H1 (cell line): ENCODE measurements around the gene TSSK6. TPM values are rescaled to one million over a fixed set of nuclear protein-coding genes. Genes with fewer than 3 reads are reported as not detected.
A peak's percentile ranks its signal among the peaks of the same experiment; 100 is the strongest.

Source experiments
- CTCF ChIA-PET: fragments of 300-600 bp; sonication (Branson Sonifier 250); formaldehyde crosslinking; loops from one replicate; lab custom pipeline; 2021; ENCODE audit not compliant: partially characterized antibody; lab: Charles Lee
- POLR2A ChIA-PET: fragments of 300-600 bp; sonication (Branson Sonifier 250); formaldehyde crosslinking; loops from one replicate; lab custom pipeline; 2021; ENCODE audit warnings: inconsistent platforms; ENCODE audit not compliant: partially characterized antibody; lab: Charles Lee
- DNase-seq, 2 experiments: peaks; one replicate each; pipeline versions ENCODE4 v3.0.0 to v3.0.0-alpha.2; 2010 to 2022; ENCODE audit warnings: low spot score in 2 of 2, low read depth in 1 of 2, mixed read lengths in 1 of 2
- FAIRE-seq: peaks from 2 replicates; lab custom pipeline; 2011; peaks lifted over from hg19 to GRCh38; lab: Jason Lieb, UNC
- H2AFZ ChIP-seq: 2 replicates; pipeline ENCODE4 v1.8.1; 2012; ENCODE audit warnings: low read length, inconsistent platforms
- H2AK5ac ChIP-seq: 2 replicates; pipeline ENCODE4 v1.6.1; 2013; ENCODE audit warnings: low read depth, low read length
- H2BK120ac ChIP-seq: replicated peaks from 2 replicates; pipeline ENCODE3; 2013; ENCODE audit warnings: low read depth, low read length, inconsistent platforms
- H2BK12ac ChIP-seq: 2 replicates; pipeline ENCODE4 v1.6.1; 2013; ENCODE audit warnings: low read depth, low read length
- H2BK15ac ChIP-seq: 2 replicates; pipeline ENCODE4 v1.6.1; 2013; ENCODE audit warnings: low read length
- H2BK20ac ChIP-seq: 2 replicates; pipeline ENCODE4 v1.6.1; 2013; ENCODE audit warnings: low read length
- H2BK5ac ChIP-seq: 2 replicates; pipeline ENCODE4 v1.6.1; 2013; ENCODE audit warnings: low read depth, low read length
- H3K14ac ChIP-seq: 2 replicates; pipeline ENCODE4 v1.6.1; 2013; ENCODE audit warnings: inconsistent platforms; ENCODE audit not compliant: insufficient read length
- H3K18ac ChIP-seq: 2 replicates; pipeline ENCODE4 v1.6.1; 2013; ENCODE audit warnings: low read length; ENCODE audit errors: extremely low read depth
- H3K23ac ChIP-seq: 2 replicates; pipeline ENCODE4 v1.6.1; 2013; ENCODE audit warnings: inconsistent platforms; ENCODE audit not compliant: insufficient read length
- H3K23me2 ChIP-seq: 2 replicates; pipeline ENCODE4 v1.6.1; 2013; ENCODE audit warnings: low read depth, low read length
- H3K27ac ChIP-seq: 2 replicates; pipeline ENCODE4 v1.6.1; 2011; ENCODE audit warnings: low read depth, low read length, inconsistent platforms
- H3K27me3 ChIP-seq, 4 experiments: replicated peaks in 1 of 4; 1 replicate in 1 of 4; 2 replicates in 3 of 4; pipeline versions ENCODE4 v1.6.1 to v1.8.1; 2011 to 2013; ENCODE audit warnings: low read length in 3 of 4, mild to moderate bottlenecking in 3 of 4, inconsistent platforms in 2 of 4, mixed read lengths in 2 of 4, moderate library complexity in 1 of 4; ENCODE audit not compliant: control insufficient read depth in 3 of 4, insufficient read depth in 3 of 4; ENCODE audit errors: extremely low read depth in 1 of 4
- H3K36me3 ChIP-seq, 4 experiments: 2 replicates each; pipeline versions ENCODE4 v1.6.1 to v1.8.1; 2011 to 2013; ENCODE audit warnings: mild to moderate bottlenecking in 4 of 4, low read length in 3 of 4, moderate library complexity in 2 of 4, control low read depth in 1 of 4, inconsistent platforms in 1 of 4; ENCODE audit not compliant: insufficient read depth in 4 of 4, control insufficient read depth in 2 of 4
- H3K4ac ChIP-seq: replicated peaks from 2 replicates; pipeline ENCODE3; 2013; ENCODE audit warnings: low read length, low read depth, mixed read lengths, inconsistent platforms; ENCODE audit not compliant: insufficient read length
- H3K4me1 ChIP-seq, 4 experiments: replicated peaks in 1 of 4; 1 replicate in 1 of 4; 2 replicates in 3 of 4; pipeline versions ENCODE4 v1.6.1 to v1.8.1; 2011 to 2013; ENCODE audit warnings: low read length in 3 of 4, inconsistent platforms in 2 of 4, mixed read lengths in 1 of 4; ENCODE audit not compliant: insufficient read depth in 4 of 4, control insufficient read depth in 3 of 4
- H3K4me2 ChIP-seq, 2 experiments: 2 replicates each; pipeline versions ENCODE4 v1.6.1 to v1.8.1; 2011 to 2013; ENCODE audit warnings: low read depth in 2 of 2, low read length in 2 of 2, control low read depth in 1 of 2, inconsistent platforms in 1 of 2, mild to moderate bottlenecking in 1 of 2; ENCODE audit not compliant: insufficient read depth in 1 of 2
- H3K4me3 ChIP-seq, 4 experiments: fragments of 200-600, 300-600 bp in 1 of 4; sonication (generic), shearing (Covaris generic), sonication (Bioruptor Twin) in 1 of 4; 2 replicates each; pipeline versions ENCODE4 v1.5.1 to v1.8.1; 2011 to 2016; ENCODE audit warnings: low read length in 4 of 4, low read depth in 3 of 4, control low read depth in 2 of 4, inconsistent platforms in 2 of 4, mild to moderate bottlenecking in 2 of 4, mixed read lengths in 1 of 4, moderate library complexity in 1 of 4; ENCODE audit not compliant: insufficient read depth in 2 of 4; ENCODE audit errors: extremely low read depth in 1 of 4
- H3K56ac ChIP-seq: replicated peaks from 2 replicates; pipeline ENCODE3; 2013; ENCODE audit warnings: low read depth, mild to moderate bottlenecking, mixed read lengths, low read length, inconsistent platforms; ENCODE audit not compliant: insufficient read length
- H3K79me1 ChIP-seq: 2 replicates; pipeline ENCODE4 v1.6.1; 2013; ENCODE audit warnings: low read depth, low read length, control low read depth
- H3K79me2 ChIP-seq, 2 experiments: 2 replicates each; pipeline versions ENCODE4 v1.6.1 to v1.8.1; 2012 to 2013; ENCODE audit warnings: low read length in 2 of 2, mild to moderate bottlenecking in 2 of 2, inconsistent platforms in 1 of 2; ENCODE audit not compliant: insufficient read depth in 2 of 2, control insufficient read depth in 1 of 2
- H3K9ac ChIP-seq, 4 experiments: replicated peaks in 1 of 4; 1 replicate in 1 of 4; 2 replicates in 3 of 4; pipeline versions ENCODE4 v1.6.1 to v1.8.1; 2011 to 2013; ENCODE audit warnings: low read depth in 3 of 4, low read length in 3 of 4, control low read depth in 2 of 4, mild to moderate bottlenecking in 2 of 4, moderate library complexity in 2 of 4, inconsistent platforms in 1 of 4; ENCODE audit errors: extremely low read depth in 1 of 4
- H3K9me3 ChIP-seq, 2 experiments: 2 replicates each; pipeline versions ENCODE4 v1.6.1 to v1.8.1; 2012 to 2013; ENCODE audit warnings: mild to moderate bottlenecking in 2 of 2, moderate library complexity in 2 of 2, control low read depth in 1 of 2, inconsistent platforms in 1 of 2, low read depth in 1 of 2, low read length in 1 of 2, mixed read lengths in 1 of 2; ENCODE audit not compliant: insufficient read depth in 2 of 2
- H4K20me1 ChIP-seq, 2 experiments: replicated peaks in 1 of 2; 2 replicates each; pipeline versions ENCODE3 to v1.8.1; 2011 to 2013; ENCODE audit warnings: inconsistent platforms in 2 of 2, low read length in 2 of 2, mild to moderate bottlenecking in 1 of 2; ENCODE audit not compliant: insufficient read depth in 2 of 2, control insufficient read depth in 1 of 2
- H4K5ac ChIP-seq: 2 replicates; pipeline ENCODE4 v1.6.1; 2013; ENCODE audit warnings: low read length, low read depth, mixed read lengths, inconsistent platforms; ENCODE audit not compliant: insufficient read length
- H4K8ac ChIP-seq: 2 replicates; pipeline ENCODE4 v1.8.0; 2013; ENCODE audit warnings: mild to moderate bottlenecking, moderate library complexity, low read length, inconsistent platforms; ENCODE audit not compliant: insufficient read depth; ENCODE audit errors: extremely low read depth
- H4K91ac ChIP-seq: replicated peaks from 2 replicates; pipeline ENCODE3; 2013; ENCODE audit warnings: low read length, mixed read lengths, inconsistent platforms; ENCODE audit not compliant: insufficient read length
- ASH2L ChIP-seq: fragments of 200-600, 300-600 bp; sonication (generic); IDR thresholded peaks from one replicate; pipeline ENCODE4 v1.7.1; 2017; ENCODE audit warnings: low read length
- BACH1 ChIP-seq: IDR thresholded peaks from 2 replicates; pipeline ENCODE4 v1.6.1; 2012; ENCODE audit warnings: low read length, improper control_type of control experiment
- CBX5 ChIP-seq: fragments of 300-800, 300-1000 bp; sonication (generic); IDR thresholded peaks from 2 replicates; pipeline ENCODE4 v1.7.1; 2016; ENCODE audit warnings: antibody characterized with exemption, low read length, low read depth
- CTCF ChIP-seq, 3 experiments: IDR thresholded peaks; 1 replicate in 2 of 3; 2 replicates in 1 of 3; pipeline versions ENCODE4 v1.5.1 to v1.6.1; 2011; ENCODE audit warnings: low read length in 3 of 3, mild to moderate bottlenecking in 3 of 3, inconsistent platforms in 2 of 3, low read depth in 1 of 3, moderate library complexity in 1 of 3; ENCODE audit not compliant: insufficient read depth in 1 of 3; ENCODE audit errors: control extremely low read depth in 1 of 3
- FOSL1 ChIP-seq: IDR thresholded peaks from 2 replicates; pipeline ENCODE4 v1.6.1; 2011; ENCODE audit warnings: mild to moderate bottlenecking, low read depth, low read length, moderate library complexity; ENCODE audit not compliant: insufficient read depth
- HDAC2 ChIP-seq, 2 experiments: fragments of 300-600 bp in 1 of 2; sonication (generic) in 1 of 2; IDR thresholded peaks; 2 replicates each; pipeline ENCODE4 v1.6.1; 2011 to 2012; ENCODE audit warnings: low read depth in 2 of 2, low read length in 2 of 2, mild to moderate bottlenecking in 2 of 2, moderate library complexity in 2 of 2, borderline replicate concordance in 1 of 2, inconsistent platforms in 1 of 2
- JUND ChIP-seq: IDR thresholded peaks from 2 replicates; pipeline ENCODE4 v1.6.1; 2011; ENCODE audit warnings: mild to moderate bottlenecking, improper control_type of control experiment, low read length
- KDM1A ChIP-seq: fragments of 200-600, 300-600 bp; sonication (generic); IDR thresholded peaks from 2 replicates; pipeline ENCODE4 v1.7.1; 2016; ENCODE audit warnings: mild to moderate bottlenecking, low read length, borderline replicate concordance
- POLR2AphosphoS5 ChIP-seq: IDR thresholded peaks from 2 replicates; pipeline ENCODE4 v1.6.1; 2011; ENCODE audit warnings: low read depth, low read length
- POU5F1 ChIP-seq: IDR thresholded peaks from 2 replicates; pipeline ENCODE4 v1.6.1; 2011; ENCODE audit warnings: low read depth, mild to moderate bottlenecking, low read length, moderate library complexity
- RFX5 ChIP-seq: IDR thresholded peaks from 2 replicates; pipeline ENCODE4 v1.6.1; 2011; ENCODE audit warnings: low read depth, low read length, improper control_type of control experiment, borderline replicate concordance
- SIX5 ChIP-seq: IDR thresholded peaks from 2 replicates; pipeline ENCODE4 v1.6.1; 2011; ENCODE audit warnings: mild to moderate bottlenecking, low read depth, low read length
- WGBS, 2 experiments: shearing (Covaris generic) in 1 of 2; methylation state at CpG; one replicate each; pipeline versions ENCODE4 v1.1.6 to v1.1.7; 2013 to 2015; ENCODE audit warnings: low lambda C conversion rate in 2 of 2, mixed read lengths in 2 of 2, inconsistent platforms in 1 of 2, low coverage in 1 of 2, missing lambda C conversion rate in 1 of 2; ENCODE audit not compliant: insufficient replicate concordance in 2 of 2, insufficient coverage in 1 of 2, insufficient read length in 1 of 2; ENCODE audit errors: extremely low coverage in 1 of 2, missing lambda C conversion rate in 1 of 2; 5-methylcytosine and 5-hydroxymethylcytosine counted together
- polyA plus RNA-seq, 7 experiments: library from polyadenylated mRNA; depleted of rRNA in 3 of 7; stranded (reverse) in 5 of 7; unstranded in 2 of 7; fragments of >200 nt in 5 of 7; fragments of 200-250 nt in 2 of 7; gene quantifications; 1 replicate in 5 of 7; 2 replicates in 1 of 7; 4 replicates in 1 of 7; pipeline versions ENCODE4 v1.2.1 to v1.2.3, GENCODE V29; 2011 to 2013; ENCODE audit warnings: missing spikeins in 2 of 7, mixed read lengths in 2 of 7
- total RNA-seq: library from RNA; stranded (reverse); fragmentation: NEBNext Ultra II Directional; extraction: Animal tissue kit (Norgen Biotek cat#: 25700); gene quantifications from 2 replicates; pipeline ENCODE4 v1.2.1, GENCODE V29; 2021

The TSSK6 gene
- total and polyA plus RNA-seq, 2 of the 8 experiments (the other 6 are each of a cell fraction or from before 2014, with no cell fraction given) = 3.6 to 7.8 TPM

- Histone ChIP-seq H3K79me1 (peaks cover 21% of the 10 kb centered on the region), H3K9ac (no peak overlapping the region), H2AK5ac (no peak overlapping the region), H3K27ac (no peak overlapping the region), H3K79me2 (peaks cover 0 to 67% of the 10 kb centered on the region in 2 experiments; a peak in 3 of 4 replicates), H4K8ac (no peak overlapping the region), H3K4ac (no peak overlapping the region), H3K23ac (no peak overlapping the region), H3K9me3 (no peaks in the 10 kb centered on the region), H2BK15ac (no peak overlapping the region), H3K36me3 (peaks cover 0 to 3% (median under 1%) of the 10 kb centered on the region in 4 experiments; a peak in 2 of 8 replicates), H3K4me3 (no peak overlapping the region), H3K14ac (no peak overlapping the region), H3K56ac (no peak overlapping the region), H2BK120ac (no peak overlapping the region), H3K4me1 (peaks cover 11 to 32% (median 22%) of the 10 kb centered on the region in 4 experiments), H2BK12ac (0 out of 2 replicates have a peak overlapping the region, but pooled peaks have one; percentile 39), H4K5ac (no peak overlapping the region), H4K20me1 (peaks cover 13 to 40% of the 10 kb centered on the region in 2 experiments), H3K27me3 (no peaks in the 10 kb centered on the region), H2AFZ (no peak overlapping the region), H3K18ac (no peak overlapping the region; the same call in 1 of the 2 replicates), H3K4me2 (no peak overlapping the region), H2BK20ac (no peak overlapping the region), H4K91ac (no peak overlapping the region), H2BK5ac (no peak overlapping the region; the same call in 1 of the 2 replicates), H3K23me2 (no peaks in the 10 kb centered on the region)
- WGBS, 2 experiments = 91% methylated on average over 5 of the region's 5 CpGs; no CpG with 5 or more reads in 1 of the 2 experiments
- DNase-seq (no peak), FAIRE-seq (no peak)
- ChIA-PET POLR2A (interaction anchor here (0.8 to 1.5 kb wide), 6 partner anchors 11 to 95 kb away, joined by 3 to 4 read pairs (median 3); partner anchors contain the start of gene GATAD2A), CTCF (interaction anchor here (0.9 to 9.8 kb wide), 4 partner anchors 10 to 120 kb away, joined by 3 to 146 read pairs (median 26); no protein-coding TSS in a partner anchor)
- TF ChIP-seq HDAC2 (IDR thresholded peaks at IDR 0.05; ENCODE audit: borderline replicate concordance in 1 of 2, low read depth in 2 of 2, low read length in 2 of 2) (no peak), POU5F1 (no peak), KDM1A (no peak), RFX5 (no peak), CTCF (IDR thresholded peaks at IDR 0.05; ENCODE audit: control extremely low read depth in 1 of 3, insufficient read depth in 1 of 3, low read depth in 1 of 3, low read length in 3 of 3) (no peak), FOSL1 (no peak), BACH1 (no peak), JUND (no peak), CBX5 (no peak), SIX5 (no peak), ASH2L (no peak), POLR2AphosphoS5 (no peak)
Observed at GRCh38 chr19:19485998-19486290, 29.4 kb downstream of the TSSK6 start.
